Gastroesophageal sphincter (tissue), 3 donors: ENCODE measurements around the gene BCORL1.

ENCODE experiments used
- CTCF ChIP-seq, 4 experiments: fragments of 200-600 bp in 2 of 4; fragments of 450-650 bp in 2 of 4; sonication (generic) in 1 of 4; IDR thresholded peaks; one replicate each; pipeline ENCODE4 v1.5.1; 2017 to 2019; ENCODE audit warnings: antibody characterized with exemption in 4 of 4, mild to moderate bottlenecking in 2 of 4, moderate library complexity in 2 of 4
- POLR2AphosphoS5 ChIP-seq: sonication (generic); formaldehyde crosslinking; IDR thresholded peaks from one replicate; pipeline ENCODE4 v1.6.1; 2017; ENCODE audit warnings: antibody characterized with exemption

DNA sequence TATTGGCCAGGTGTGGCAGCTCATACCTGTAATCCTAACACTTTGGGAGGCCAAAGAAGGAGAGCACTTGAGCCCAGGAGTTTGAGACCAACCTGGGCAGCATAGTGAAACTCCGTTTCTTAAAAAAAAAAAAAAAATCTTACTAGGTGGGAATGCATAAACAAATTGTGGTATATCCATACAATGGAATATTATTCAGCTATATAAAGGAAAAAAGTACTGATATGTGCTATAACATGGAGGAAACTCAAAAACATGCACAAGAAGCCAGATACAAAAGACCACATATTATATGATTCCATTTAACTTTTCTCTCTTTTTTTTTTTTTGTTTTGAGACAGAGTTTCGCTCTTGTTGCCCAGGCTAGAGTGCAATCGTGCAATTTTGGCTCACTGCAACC, 13.5 kb upstream of the BCORL1 start:
- no peak for TF ChIP-seq CTCF (IDR thresholded peaks at IDR 0.05)
- no peak for TF ChIP-seq POLR2AphosphoS5
